EL (cell line): ENCODE results near the gene SCPEP1.
A peak's percentile ranks its signal among the peaks of the same experiment; 100 is the strongest.
"Not testable (repeated sequence)": the region's sequence is repeated elsewhere in the genome, so short reads cannot be mapped to it uniquely, and the experiment has no call there.

ENCODE experiments used
- DNase-seq: peaks from one replicate; pipeline ENCODE4 v3.0.0-alpha.2; 2016

Gene SCPEP1

GRCh38 chr17:56966338-56966737 lies 11.6 kb upstream of the SCPEP1 start:
- DNase-seq: no peak

GRCh38 chr17:56970974-56971373 lies 7.0 kb upstream of the SCPEP1 start:
- DNase-seq: no peak

GRCh38 chr17:56972111-56972730 lies 5.7 kb upstream of the SCPEP1 start:
- no peak for DNase-seq

- no peak for DNase-seq
Observed at GRCh38 chr17:56973520-56973919, 4.4 kb upstream of the SCPEP1 start.

- no peak for DNase-seq
Observed at GRCh38 chr17:56974055-56974454, 3.9 kb upstream of the SCPEP1 start.

GRCh38 chr17:56975656-56976055 lies 2.3 kb upstream of the SCPEP1 start:
- DNase-seq: no peak

GRCh38 chr17:56976941-56977608 lies 856 bp upstream of the SCPEP1 start:
- no peak for DNase-seq

- DNase-seq: peak; percentile 8
Observed at GRCh38 chr17:56978441-56979090, 635 bp downstream of the SCPEP1 start.

GRCh38 chr17:56979091-56979480 lies 1.2 kb downstream of the SCPEP1 start:
- no peak for DNase-seq

GRCh38 chr17:56980526-56980925 lies 2.6 kb downstream of the SCPEP1 start:
- DNase-seq: not testable (repeated sequence)

GRCh38 chr17:56982312-56982711 lies 4.4 kb downstream of the SCPEP1 start:
- DNase-seq: no peak

- DNase-seq: no peak
Observed at GRCh38 chr17:56983366-56983765, 5.4 kb downstream of the SCPEP1 start.

GRCh38 chr17:56985371-56986162 lies 7.6 kb downstream of the SCPEP1 start:
- DNase-seq: no peak

GRCh38 chr17:56987283-56987834 lies 9.4 kb downstream of the SCPEP1 start:
- DNase-seq: no peak

GRCh38 chr17:56988901-56989572 lies 11.1 kb downstream of the SCPEP1 start:
- no peak for DNase-seq

- no peak for DNase-seq
Observed at GRCh38 chr17:56992364-56992763, 14.4 kb downstream of the SCPEP1 start.

- DNase-seq: no peak
Observed at GRCh38 chr17:56994009-56994792, 16.3 kb downstream of the SCPEP1 start.

- no peak for DNase-seq
Observed at GRCh38 chr17:56995766-56996165, 17.8 kb downstream of the SCPEP1 start.

GRCh38 chr17:56997313-56997712 lies 19.4 kb downstream of the SCPEP1 start:
- DNase-seq: no peak

GRCh38 chr17:57001541-57001940 lies 23.6 kb downstream of the SCPEP1 start:
- DNase-seq: no peak

GRCh38 chr17:57002904-57003303 lies 25.0 kb downstream of the SCPEP1 start:
- DNase-seq: no peak
